ENCODE results near the gene NFKBIE. TPM values are rescaled to one million over a fixed set of nuclear protein-coding genes. Genes with fewer than 3 reads are reported as not detected.

NFKBIE gene
- total and polyA plus RNA-seq, 2 experiments from 2014 or later, result 14.0 to 16.7 TPM

DNA sequence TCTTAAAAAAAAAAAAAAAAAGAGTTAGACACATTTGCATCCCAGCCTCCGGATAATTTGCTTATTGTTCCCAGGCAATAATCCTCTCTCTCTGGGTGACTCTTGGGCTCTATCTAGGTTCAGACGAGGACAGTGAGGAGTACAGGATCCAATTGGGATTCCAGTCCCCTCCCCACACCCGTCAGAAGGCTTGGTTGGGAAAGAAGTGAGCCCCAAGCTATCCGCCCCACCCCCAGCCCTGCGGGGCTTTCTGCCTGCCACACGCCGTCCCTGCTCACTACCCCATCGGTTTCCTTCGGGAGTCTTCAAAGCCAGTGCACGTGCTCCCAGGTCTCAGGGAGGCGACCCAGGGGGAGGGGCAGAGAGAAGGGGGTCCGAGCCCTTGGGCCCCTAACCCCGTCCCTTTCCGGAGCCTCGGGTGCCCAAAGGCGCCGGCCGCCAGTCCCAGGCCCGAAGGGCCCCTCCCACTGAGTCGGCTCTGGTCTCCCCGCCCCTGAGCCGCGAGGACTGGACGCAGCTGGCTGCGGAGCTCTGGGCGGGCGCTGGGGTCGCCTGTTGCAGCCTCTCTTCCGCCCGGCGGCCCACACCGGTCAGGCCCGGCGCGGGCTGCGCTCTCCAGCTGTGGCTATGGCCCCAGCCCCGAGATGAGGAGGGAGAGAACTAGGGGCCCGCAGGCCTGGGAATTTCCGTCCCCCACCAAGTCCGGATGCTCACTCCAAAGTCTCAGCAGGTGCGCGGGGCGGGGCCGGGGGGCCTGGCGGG, 46.1 kb downstream of the NFKBIE start:
- peak; percentile 91 for DNase-seq (ENCODE audit: low spot score)
- peak overlapping the region; percentile 54 for H3K4me3 ChIP-seq
- 4% methylated on average over 44 of the region's 45 CpGs for WGBS (ENCODE audit: low lambda C conversion rate, missing lambda C conversion rate)
- H3K4me1 ChIP-seq (ENCODE audit: insufficient read depth), result peaks cover 35% of the 10 kb centered on the region
- TF ChIP-seq EZH2 (IDR thresholded peaks at IDR 0.05; ENCODE audit: borderline replicate concordance) (no peak), EZH2phosphoT487 (IDR thresholded peaks at IDR 0.05; ENCODE audit: low read depth, severe bottlenecking, unreplicated experiment) (no peak)
- TF ChIP-seq, protein P1, sequence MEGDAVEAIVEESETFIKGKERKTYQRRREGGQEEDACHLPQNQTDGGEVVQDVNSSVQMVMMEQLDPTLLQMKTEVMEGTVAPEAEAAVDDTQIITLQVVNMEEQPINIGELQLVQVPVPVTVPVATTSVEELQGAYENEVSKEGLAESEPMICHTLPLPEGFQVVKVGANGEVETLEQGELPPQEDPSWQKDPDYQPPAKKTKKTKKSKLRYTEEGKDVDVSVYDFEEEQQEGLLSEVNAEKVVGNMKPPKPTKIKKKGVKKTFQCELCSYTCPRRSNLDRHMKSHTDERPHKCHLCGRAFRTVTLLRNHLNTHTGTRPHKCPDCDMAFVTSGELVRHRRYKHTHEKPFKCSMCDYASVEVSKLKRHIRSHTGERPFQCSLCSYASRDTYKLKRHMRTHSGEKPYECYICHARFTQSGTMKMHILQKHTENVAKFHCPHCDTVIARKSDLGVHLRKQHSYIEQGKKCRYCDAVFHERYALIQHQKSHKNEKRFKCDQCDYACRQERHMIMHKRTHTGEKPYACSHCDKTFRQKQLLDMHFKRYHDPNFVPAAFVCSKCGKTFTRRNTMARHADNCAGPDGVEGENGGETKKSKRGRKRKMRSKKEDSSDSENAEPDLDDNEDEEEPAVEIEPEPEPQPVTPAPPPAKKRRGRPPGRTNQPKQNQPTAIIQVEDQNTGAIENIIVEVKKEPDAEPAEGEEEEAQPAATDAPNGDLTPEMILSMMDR (IDR thresholded peaks at IDR 0.05; ENCODE audit: poor library complexity), result no peak
- no peaks in the 10 kb centered on the region for H3K36me3 ChIP-seq (replicated peaks; ENCODE audit: insufficient read depth, low read depth)
- H3K79me2 ChIP-seq, result peaks cover 3% of the 10 kb centered on the region
- H4K20me1 ChIP-seq (ENCODE audit: insufficient read depth, poor library complexity, severe bottlenecking), result no peaks in the 10 kb centered on the region
- no peaks in the 10 kb centered on the region for H3K27me3 ChIP-seq
- no peaks in the 10 kb centered on the region for H3K9me2 ChIP-seq (replicated peaks; ENCODE audit: insufficient read depth)
- H3K9me3 ChIP-seq (ENCODE audit: low read depth), result no peaks in the 10 kb centered on the region
- H3K4me2 ChIP-seq, result peak overlapping the region; percentile 95
- H3K27ac ChIP-seq, result peak overlapping the region; percentile 48
- peak overlapping the region; percentile 38 for H2AFZ ChIP-seq

- Histone ChIP-seq H3K4me3 (no peak overlapping the region), H3K9me3 (ENCODE audit: low read depth) (no peaks in the 10 kb centered on the region), H4K20me1 (ENCODE audit: insufficient read depth, poor library complexity, severe bottlenecking) (no peaks in the 10 kb centered on the region), H3K27me3 (no peaks in the 10 kb centered on the region), H3K4me2 (no peak overlapping the region), H3K4me1 (ENCODE audit: insufficient read depth) (peaks cover 23% of the 10 kb centered on the region), H3K27ac (peak overlapping the region; percentile 48), H3K36me3 (replicated peaks; ENCODE audit: insufficient read depth, low read depth) (no peaks in the 10 kb centered on the region), H3K79me2 (peaks cover 3% of the 10 kb centered on the region), H3K9me2 (replicated peaks; ENCODE audit: insufficient read depth) (no peaks in the 10 kb centered on the region), H2AFZ (no peak overlapping the region)
- WGBS (ENCODE audit: low lambda C conversion rate, missing lambda C conversion rate), result 67% methylated on average over 16 of the region's 16 CpGs
- no peak for DNase-seq (ENCODE audit: low spot score)
- TF ChIP-seq EZH2phosphoT487 (IDR thresholded peaks at IDR 0.05; ENCODE audit: low read depth, severe bottlenecking, unreplicated experiment), result no peak
- TF ChIP-seq, protein P1 (IDR thresholded peaks at IDR 0.05; ENCODE audit: poor library complexity), result no peak
These were observed 47.8 kb downstream of the NFKBIE start for GRCh38 chr6:44217332-44218143.

DNA sequence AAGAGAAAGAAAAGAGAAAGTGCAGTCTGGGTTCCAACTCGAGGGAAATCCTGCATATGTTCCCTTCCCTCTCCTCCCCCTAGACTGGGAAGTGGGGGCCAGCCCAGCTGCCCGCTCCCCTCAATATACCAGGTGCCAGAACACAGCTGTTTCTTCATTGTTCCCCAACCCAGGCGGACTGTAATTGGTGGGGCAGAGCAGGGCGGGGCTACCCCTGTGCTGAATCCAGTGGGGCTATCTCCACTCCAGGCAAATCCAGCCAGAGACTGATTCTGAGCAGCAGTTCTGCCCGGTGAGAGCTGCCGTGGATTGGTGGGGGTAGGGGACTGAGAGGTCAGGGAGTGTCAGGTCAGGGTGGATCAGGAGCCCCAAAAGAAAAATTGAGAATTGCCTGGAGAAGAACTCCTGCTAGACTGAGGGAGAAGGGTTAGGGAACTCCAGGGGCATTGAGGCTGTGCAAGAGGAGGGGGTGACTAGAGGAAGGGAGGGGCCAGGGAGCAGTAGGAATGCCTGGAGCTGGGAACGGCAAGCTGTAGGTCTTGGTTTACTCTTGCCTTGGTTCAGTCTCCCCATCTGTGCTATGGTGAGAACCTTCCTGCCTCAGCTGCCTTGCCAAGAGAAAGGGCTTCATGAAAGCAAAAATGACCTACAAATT, 48.5 kb downstream of the NFKBIE start, which contains the start of gene MYMX:
Gene MYMX (plus strand): TSS at position 250 of the 655 bp plus-strand sequence. CDS start 546 bp downstream, outside the sequence.
- no peaks in the 10 kb centered on the region for H3K9me3 ChIP-seq (ENCODE audit: low read depth)
- 38% methylated on average over 7 of the region's 7 CpGs for WGBS (ENCODE audit: low lambda C conversion rate, missing lambda C conversion rate)
- H4K20me1 ChIP-seq (ENCODE audit: insufficient read depth, poor library complexity, severe bottlenecking), result no peaks in the 10 kb centered on the region
- TF ChIP-seq EZH2 (IDR thresholded peaks at IDR 0.05; ENCODE audit: borderline replicate concordance) (no peak), EZH2phosphoT487 (IDR thresholded peaks at IDR 0.05; ENCODE audit: low read depth, severe bottlenecking, unreplicated experiment) (no peak)
- TF ChIP-seq, protein P1 (IDR thresholded peaks at IDR 0.05; ENCODE audit: poor library complexity), result no peak
- H3K4me1 ChIP-seq (ENCODE audit: insufficient read depth), result peaks cover 23% of the 10 kb centered on the region
- peaks cover 3% of the 10 kb centered on the region for H3K79me2 ChIP-seq
- H3K27me3 ChIP-seq, result no peaks in the 10 kb centered on the region
- H3K4me3 ChIP-seq, result no peak within 1 kb of the TSS
- H3K27ac ChIP-seq, result no peak within 1 kb of the TSS
- DNase-seq (ENCODE audit: low spot score), result no peak
- H3K36me3 ChIP-seq (replicated peaks; ENCODE audit: insufficient read depth, low read depth), result no peaks in the 10 kb centered on the region
- no peak within 1 kb of the TSS for H2AFZ ChIP-seq
- H3K4me2 ChIP-seq, result no peak within 1 kb of the TSS
- H3K9me2 ChIP-seq (replicated peaks; ENCODE audit: insufficient read depth), result no peaks in the 10 kb centered on the region

Data from hepatocyte (in vitro differentiated cells).